Activated CD8-positive, alpha-beta T cell treated with anti-CD3 and anti-CD28 coated beads, Interleukin-2, amount 10 ng/mL, durations not matched to agents 7 days and 5 days (primary cell): ENCODE results near the gene APH1A. TPM values are rescaled to one million over a fixed set of nuclear protein-coding genes. Genes with fewer than 3 reads are reported as not detected.
A peak's percentile ranks its signal among the peaks of the same experiment; 100 is the strongest.

Source experiments
- ATAC-seq: fragments of 150-1000 bp; cut with Tn5 transposase; one replicate; pipeline ENCODE4 v1.10.0; 2021; ENCODE audit warnings: moderate library complexity
- CTCF ChIA-PET: fragments of 350-600 bp; sonication (Branson Sonifier 250); formaldehyde crosslinking; loops from one replicate; lab custom pipeline; 2021; ENCODE audit warnings: antibody characterized with exemption; lab: Charles Lee
- POLR2A ChIA-PET: fragments of 350-600 bp; sonication (Branson Sonifier 250); formaldehyde crosslinking; loops from one replicate; lab custom pipeline; 2021; ENCODE audit warnings: antibody characterized with exemption; lab: Charles Lee
- DNase-seq: peaks from one replicate; pipeline ENCODE4 v3.0.0-alpha.2; 2020
- H3K27ac Mint-ChIP-seq: one replicate; pipeline ENCODE4 v1.8.0; 2021; ENCODE audit warnings: mild to moderate bottlenecking, mixed read lengths
- H3K27me3 Mint-ChIP-seq: one replicate; pipeline ENCODE4 v1.8.0; 2021; ENCODE audit warnings: low read depth, mixed read lengths
- H3K36me3 Mint-ChIP-seq: one replicate; pipeline ENCODE4 v1.8.0; 2021; ENCODE audit warnings: low read depth, mixed read lengths
- H3K4me1 Mint-ChIP-seq: one replicate; pipeline ENCODE4 v1.8.0; 2021; ENCODE audit warnings: low read depth, mixed read lengths
- H3K4me3 Mint-ChIP-seq: one replicate; pipeline ENCODE4 v1.8.0; 2021; ENCODE audit warnings: mild to moderate bottlenecking, mixed read lengths
- H3K9me3 Mint-ChIP-seq: one replicate; pipeline ENCODE4 v1.8.0; 2022; ENCODE audit warnings: mixed read lengths; ENCODE audit not compliant: insufficient read depth
- total RNA-seq, 2 experiments: library from RNA; stranded (reverse); gene quantifications; one replicate each; pipeline ENCODE4 v1.2.3, GENCODE V29; 2021

The APH1A gene
- total RNA-seq, 2 experiments from 2014 or later: 128 to 132 TPM

GRCh38 chr1:150267896-150268295 lies 920 bp downstream of the APH1A start:
- H3K4me3 Mint-ChIP-seq: peak overlapping the region; percentile 99
- H3K9me3 Mint-ChIP-seq: no peaks in the 10 kb centered on the region
- ATAC-seq (no peak), DNase-seq (no peak)
- ChIA-PET POLR2A (no interaction called here), CTCF (interaction anchor here (4.2 kb wide), 1 partner anchor 12 kb away, joined by 28 read pairs; the partner anchor contains the start of gene CA14)
- H3K4me1 Mint-ChIP-seq: peaks cover 41% of the 10 kb centered on the region
- H3K27ac Mint-ChIP-seq: peak overlapping the region; percentile 98
- no peaks in the 10 kb centered on the region for H3K27me3 Mint-ChIP-seq
- peaks cover 43% of the 10 kb centered on the region for H3K36me3 Mint-ChIP-seq

- Mint-ChIP-seq H3K36me3 (peaks cover 39% of the 10 kb centered on the region), H3K4me3 (no peak overlapping the region), H3K27me3 (peaks cover 20% of the 10 kb centered on the region), H3K9me3 (no peaks in the 10 kb centered on the region), H3K4me1 (peaks cover 29% of the 10 kb centered on the region), H3K27ac (no peak overlapping the region)
- ATAC-seq (no peak), DNase-seq (no peak)
- CTCF ChIA-PET: interaction anchor here (2.4 kb wide), 1 partner anchor 18 kb away, joined by 9 read pairs; no protein-coding TSS in a partner anchor
- POLR2A ChIA-PET: interaction anchor here (1.0 to 1.6 kb wide), 2 partner anchors 9 to 27 kb away, joined by 3 to 4 read pairs; partner anchors contain the start of gene C1orf54
Measured at GRCh38 chr1:150263549-150263948, 5.3 kb downstream of the APH1A start.

- Mint-ChIP-seq H3K4me1 (peaks cover 25% of the 10 kb centered on the region), H3K27me3 (peaks cover 27% of the 10 kb centered on the region), H3K36me3 (peaks cover 33% of the 10 kb centered on the region), H3K27ac (peak overlapping the region; percentile 13), H3K4me3 (no peak overlapping the region), H3K9me3 (no peaks in the 10 kb centered on the region)
- no peak for DNase-seq
- ChIA-PET CTCF (interaction anchor here (1.3 to 2.4 kb wide), 2 partner anchors 19 to 270 kb away, joined by 3 to 9 read pairs; no protein-coding TSS in a partner anchor), POLR2A (interaction anchor here (0.6 to 1.6 kb wide), 3 partner anchors 10 to 250 kb away, joined by 3 to 4 read pairs (median 4); partner anchors contain the start of gene C1orf54)
- no peak for ATAC-seq
Measured at GRCh38 chr1:150262388-150263320, 6.2 kb downstream of the APH1A start.

- Mint-ChIP-seq H3K27ac (no peak overlapping the region), H3K9me3 (no peaks in the 10 kb centered on the region), H3K4me1 (peaks cover 25% of the 10 kb centered on the region), H3K27me3 (peaks cover 40% of the 10 kb centered on the region), H3K4me3 (no peak overlapping the region), H3K36me3 (peaks cover 20% of the 10 kb centered on the region)
- POLR2A ChIA-PET: interaction anchor here (0.6 kb wide), 1 partner anchor 100 kb away, joined by 3 read pairs; no protein-coding TSS in a partner anchor
- CTCF ChIA-PET: interaction anchor here (1.3 to 2.4 kb wide), 2 partner anchors 20 to 271 kb away, joined by 3 to 9 read pairs; no protein-coding TSS in a partner anchor
- ATAC-seq: no peak
- DNase-seq: no peak
Measured at GRCh38 chr1:150261367-150261766, 7.4 kb downstream of the APH1A start.

GRCh38 chr1:150259758-150260669 lies 8.8 kb downstream of the APH1A start:
- H3K4me3 Mint-ChIP-seq: no peak overlapping the region
- H3K36me3 Mint-ChIP-seq: peaks cover 7% of the 10 kb centered on the region
- H3K27me3 Mint-ChIP-seq: peaks cover 45% of the 10 kb centered on the region
- H3K27ac Mint-ChIP-seq: no peak overlapping the region
- H3K9me3 Mint-ChIP-seq: no peaks in the 10 kb centered on the region
- no peak for DNase-seq
- peaks cover 26% of the 10 kb centered on the region for H3K4me1 Mint-ChIP-seq
- POLR2A ChIA-PET: interaction anchor here (0.5 to 0.6 kb wide), 2 partner anchors 220 to 645 kb away, joined by 3 read pairs; no protein-coding TSS in a partner anchor
- CTCF ChIA-PET: interaction anchor here (1.1 to 1.5 kb wide), 2 partner anchors 9 to 21 kb away, joined by 3 to 4 read pairs; partner anchors contain the start of gene APH1A
- no peak for ATAC-seq

GRCh38 chr1:150259217-150259616 lies 9.6 kb downstream of the APH1A start:
- Mint-ChIP-seq H3K27me3 (peaks cover 45% of the 10 kb centered on the region), H3K4me3 (no peak overlapping the region), H3K4me1 (peaks cover 26% of the 10 kb centered on the region), H3K27ac (no peak overlapping the region), H3K36me3 (no peaks in the 10 kb centered on the region), H3K9me3 (no peaks in the 10 kb centered on the region)
- no peak for DNase-seq
- POLR2A ChIA-PET: interaction anchor here (1.0 kb wide), 1 partner anchor 275 kb away, joined by 3 read pairs; no protein-coding TSS in a partner anchor
- no peak for ATAC-seq
- CTCF ChIA-PET: interaction anchor here (6.2 kb wide), 1 partner anchor 21 kb away, joined by 92 read pairs; the partner anchor contains the start of gene CIART

- Mint-ChIP-seq H3K4me3 (no peak within 1 kb of the TSS), H3K27ac (no peak within 1 kb of the TSS), H3K27me3 (peaks cover 45% of the 10 kb centered on the region), H3K4me1 (peaks cover 24% of the 10 kb centered on the region), H3K9me3 (no peaks in the 10 kb centered on the region), H3K36me3 (no peaks in the 10 kb centered on the region)
- ChIA-PET CTCF (interaction anchor here (2.5 to 6.2 kb wide), 3 partner anchors 11 to 23 kb away, joined by 28 to 92 read pairs (median 34); partner anchors contain the start of genes APH1A, C1orf54 and CIART), POLR2A (interaction anchor here (0.7 to 1.2 kb wide), 2 partner anchors 21 to 992 kb away, joined by 3 read pairs; no protein-coding TSS in a partner anchor)
- no peak for DNase-seq
- ATAC-seq: no peak
Measured at GRCh38 chr1:150257624-150258585, 10.9 kb downstream of the APH1A start, which contains the start of gene CA14. Gene CA14, plus strand, starts transcription at chr1:150257774. Its CDS starts 355 bp downstream, at chr1:150258129.

GRCh38 chr1:150256554-150257341 lies 12.1 kb downstream of the APH1A start:
- Mint-ChIP-seq H3K27me3 (peaks cover 48% of the 10 kb centered on the region), H3K27ac (no peak overlapping the region), H3K9me3 (no peaks in the 10 kb centered on the region), H3K36me3 (no peaks in the 10 kb centered on the region), H3K4me3 (no peak overlapping the region), H3K4me1 (peaks cover 24% of the 10 kb centered on the region)
- ChIA-PET POLR2A (interaction anchor here (1.0 to 1.6 kb wide), 5 partner anchors 12 to 304 kb away, joined by 3 to 7 read pairs (median 3); partner anchors contain the start of gene APH1A), CTCF (interaction anchor here (0.7 to 6.2 kb wide), 45 partner anchors 9 to 739 kb away, joined by 3 to 92 read pairs (median 6); partner anchors contain the start of genes APH1A, C1orf54, CIART and FALEC)
- DNase-seq (no peak), ATAC-seq (no peak)

GRCh38 chr1:150256198-150256553 lies 12.6 kb downstream of the APH1A start:
- H3K36me3 Mint-ChIP-seq: no peaks in the 10 kb centered on the region
- POLR2A ChIA-PET: interaction anchor here (1.0 to 1.6 kb wide), 4 partner anchors 13 to 305 kb away, joined by 3 to 7 read pairs (median 4); partner anchors contain the start of gene APH1A
- peak overlapping the region; percentile 48 for H3K4me3 Mint-ChIP-seq
- CTCF ChIA-PET: interaction anchor here (0.7 to 6.2 kb wide), 50 partner anchors 9 to 740 kb away, joined by 3 to 92 read pairs (median 5); partner anchors contain the start of genes APH1A, C1orf54, CIART and FALEC
- no peak for ATAC-seq
- peaks cover 24% of the 10 kb centered on the region for H3K4me1 Mint-ChIP-seq
- no peak overlapping the region for H3K27ac Mint-ChIP-seq
- peaks cover 50% of the 10 kb centered on the region for H3K27me3 Mint-ChIP-seq
- no peak for DNase-seq
- H3K9me3 Mint-ChIP-seq: no peaks in the 10 kb centered on the region
